ENCODE data around the gene RHBDD2. TPM values are rescaled to one million over a fixed set of nuclear protein-coding genes. Genes with fewer than 3 reads are reported as not detected.

RHBDD2 gene
- total RNA-seq (ENCODE audit: low replicate concordance), result 8.3 and 14.9 TPM in 2 replicates

GRCh38 chr7:75878769-75879611 lies at the start of gene RHBDD2:
Gene RHBDD2, plus strand, starts transcription at chr7:75879034. Its CDS starts 49 bp downstream, at chr7:75879083.

GRCh38 chr7:75914655-75915415 lies 36.0 kb downstream of the RHBDD2 start, which contains the start of gene POR:
Gene POR, plus strand, starts transcription at chr7:75915155. Its CDS starts 38,847 bp downstream, at chr7:75954002.

Other genes starting within 250 kb of the RHBDD2 start
- 3.7 TPM in 2 replicates for gene HIP1, start 140.1 kb upstream of the RHBDD2 start, total RNA-seq (ENCODE audit: low replicate concordance)
- gene CCL26, start 106.8 kb upstream of the RHBDD2 start, total RNA-seq (ENCODE audit: low replicate concordance), result 1.4 TPM in 2 replicates
- gene CCL24, start 65.2 kb upstream of the RHBDD2 start, total RNA-seq (ENCODE audit: low replicate concordance), result not detected in 2 replicates
- gene POR, start 36.1 kb downstream of the RHBDD2 start, total RNA-seq (ENCODE audit: low replicate concordance), result 57.3 and 309 TPM in 2 replicates
- 25.8 and 95.0 TPM in 2 replicates for gene TMEM120A, start 115.6 kb downstream of the RHBDD2 start, total RNA-seq (ENCODE audit: low replicate concordance)
- 29.4 and 50.7 TPM in 2 replicates for gene STYXL1, start 169.0 kb downstream of the RHBDD2 start, total RNA-seq (ENCODE audit: low replicate concordance)
- gene MDH2, start 169.1 kb downstream of the RHBDD2 start, total RNA-seq (ENCODE audit: low replicate concordance), result 43.1 and 61.3 TPM in 2 replicates